Mesothelial cell of epicardium (in vitro differentiated cells): ENCODE results near the gene IL1RAPL2. TPM values are rescaled to one million over a fixed set of nuclear protein-coding genes. Genes with fewer than 3 reads are reported as not detected.

Experiments used
- DNase-seq, 2 experiments: peaks; one replicate each; pipeline ENCODE4 v3.0.0; 2021; ENCODE audit warnings: low spot score in 2 of 2; ENCODE audit not compliant: unreplicated experiment in 2 of 2
- H3K27ac Mint-ChIP-seq: 2 replicates; pipeline ENCODE4 v1.8.0; 2021; ENCODE audit warnings: mixed read lengths
- H3K27me3 Mint-ChIP-seq: 2 replicates; pipeline ENCODE4 v1.8.0; 2021; ENCODE audit warnings: low read depth, mixed read lengths
- H3K36me3 Mint-ChIP-seq: 2 replicates; pipeline ENCODE4 v1.8.0; 2021; ENCODE audit warnings: mixed read lengths
- H3K4me1 Mint-ChIP-seq: 2 replicates; pipeline ENCODE4 v1.8.0; 2021; ENCODE audit warnings: mixed read lengths
- H3K4me3 Mint-ChIP-seq: 2 replicates; pipeline ENCODE4 v1.8.0; 2021; ENCODE audit warnings: mild to moderate bottlenecking, moderate library complexity, mixed read lengths
- H3K9me3 Mint-ChIP-seq: 2 replicates; pipeline ENCODE4 v1.8.0; 2021; ENCODE audit warnings: mixed read lengths
- CTCF ChIP-seq: fragments of 200-600 bp; sonication (generic); IDR thresholded peaks from one replicate; pipeline ENCODE4 v1.5.0; 2021; ENCODE audit warnings: antibody characterized with exemption; ENCODE audit not compliant: unreplicated experiment
- total RNA-seq: library from RNA; stranded (reverse); gene quantifications from 3 replicates; pipeline ENCODE4 v1.2.1, GENCODE V29; 2021

The IL1RAPL2 gene
- total RNA-seq, 1 donor from 2014 or later = 0.92 TPM

GRCh38 chrX:105260291-105261043 lies 694.5 kb downstream of the IL1RAPL2 start:
- H3K36me3 Mint-ChIP-seq = no peaks in the 10 kb centered on the region
- TF ChIP-seq CTCF = no peak
- no peak for DNase-seq
- H3K27me3 Mint-ChIP-seq = no peaks in the 10 kb centered on the region
- peaks cover 54% of the 10 kb centered on the region for H3K9me3 Mint-ChIP-seq
- H3K4me3 Mint-ChIP-seq = no peak overlapping the region
- H3K4me1 Mint-ChIP-seq = peaks cover 7% of the 10 kb centered on the region
- no peak overlapping the region for H3K27ac Mint-ChIP-seq

GRCh38 chrX:105263171-105263570 lies 697.2 kb downstream of the IL1RAPL2 start:
- Mint-ChIP-seq H3K27ac (no peak overlapping the region), H3K27me3 (no peaks in the 10 kb centered on the region), H3K4me1 (peaks cover 9% of the 10 kb centered on the region), H3K36me3 (no peaks in the 10 kb centered on the region), H3K4me3 (no peak overlapping the region), H3K9me3 (peaks cover 33% of the 10 kb centered on the region)
- no peak for DNase-seq
- TF ChIP-seq CTCF = no peak

- H3K4me3 Mint-ChIP-seq = no peak overlapping the region
- no peak overlapping the region for H3K27ac Mint-ChIP-seq
- no peak for TF ChIP-seq CTCF
- DNase-seq = no peak
- H3K9me3 Mint-ChIP-seq = peaks cover 27% of the 10 kb centered on the region
- no peaks in the 10 kb centered on the region for H3K27me3 Mint-ChIP-seq
- no peaks in the 10 kb centered on the region for H3K36me3 Mint-ChIP-seq
- H3K4me1 Mint-ChIP-seq = peaks cover 9% of the 10 kb centered on the region
Measured at GRCh38 chrX:105263801-105264200, 697.8 kb downstream of the IL1RAPL2 start.

- DNase-seq = no peak
- Mint-ChIP-seq H3K4me1 (peaks cover 9% of the 10 kb centered on the region), H3K27ac (peak overlapping the region; percentile 5), H3K4me3 (no peak overlapping the region), H3K27me3 (no peaks in the 10 kb centered on the region), H3K36me3 (no peaks in the 10 kb centered on the region), H3K9me3 (peaks cover 25% of the 10 kb centered on the region)
- no peak for TF ChIP-seq CTCF
Measured at GRCh38 chrX:105265093-105265492, 699.1 kb downstream of the IL1RAPL2 start.

- DNase-seq = no peak
- TF ChIP-seq CTCF = no peak
Measured at GRCh38 chrX:105266456-105266855, 700.5 kb downstream of the IL1RAPL2 start.

GRCh38 chrX:105267167-105267566 lies 701.2 kb downstream of the IL1RAPL2 start:
- H3K27me3 Mint-ChIP-seq = no peaks in the 10 kb centered on the region
- no peak overlapping the region for H3K27ac Mint-ChIP-seq
- TF ChIP-seq CTCF = no peak
- peaks cover 21% of the 10 kb centered on the region for H3K9me3 Mint-ChIP-seq
- peaks cover 9% of the 10 kb centered on the region for H3K4me1 Mint-ChIP-seq
- H3K36me3 Mint-ChIP-seq = no peaks in the 10 kb centered on the region
- H3K4me3 Mint-ChIP-seq = no peak overlapping the region
- DNase-seq = no peak

More at GRCh38 chrX:105266456-105266855, 700.5 kb downstream of the IL1RAPL2 start:
- H3K9me3 Mint-ChIP-seq = peaks cover 25% of the 10 kb centered on the region
- peaks cover 9% of the 10 kb centered on the region for H3K4me1 Mint-ChIP-seq
- H3K27me3 Mint-ChIP-seq = no peaks in the 10 kb centered on the region
- H3K27ac Mint-ChIP-seq = no peak overlapping the region
- no peak overlapping the region for H3K4me3 Mint-ChIP-seq
- no peaks in the 10 kb centered on the region for H3K36me3 Mint-ChIP-seq
